Parathyroid adenoma (tissue), 2 donors: ENCODE data around the gene CLASP1.

Experiments
- H2AFZ ChIP-seq: fragments of 300-600 bp; sonication (generic); one replicate; pipeline ENCODE4 v1.7.0; 2017; ENCODE audit warnings: antibody characterized with exemption, mild to moderate bottlenecking
- H3K27ac ChIP-seq: fragments of 300-600 bp; sonication (generic); one replicate; pipeline ENCODE4 v1.7.0; 2017
- H3K27me3 ChIP-seq: fragments of 300-600 bp; sonication (generic); one replicate; pipeline ENCODE4 v1.7.0; 2017; ENCODE audit warnings: low read length; ENCODE audit not compliant: control insufficient read depth, insufficient read depth
- H3K36me3 ChIP-seq: fragments of 300-600 bp; sonication (generic); one replicate; pipeline ENCODE4 v1.7.0; 2017; ENCODE audit warnings: low read length; ENCODE audit not compliant: control insufficient read depth, insufficient read depth
- H3K4me1 ChIP-seq: fragments of 300-600 bp; sonication (generic); one replicate; pipeline ENCODE4 v1.7.0; 2017; ENCODE audit warnings: control low read depth
- H3K4me2 ChIP-seq: fragments of 300-600 bp; sonication (generic); one replicate; pipeline ENCODE4 v1.7.0; 2017; ENCODE audit warnings: low read length
- H3K4me3 ChIP-seq: fragments of 300-600 bp; sonication (generic); one replicate; pipeline ENCODE4 v1.7.0; 2017; ENCODE audit warnings: low read depth, low read length
- H3K79me2 ChIP-seq: fragments of 300-600 bp; sonication (generic); one replicate; pipeline ENCODE4 v1.7.0; 2017; ENCODE audit warnings: control low read depth
- H3K9ac ChIP-seq: fragments of 300-600 bp; sonication (generic); one replicate; pipeline ENCODE4 v1.7.0; 2017; ENCODE audit warnings: mild to moderate bottlenecking
- H3K9me3 ChIP-seq: fragments of 300-600 bp; sonication (generic); one replicate; pipeline ENCODE4 v1.7.0; 2017; ENCODE audit warnings: low read length; ENCODE audit not compliant: control insufficient read depth
- CTCF ChIP-seq: fragments of 300-600 bp; sonication (generic); IDR thresholded peaks from one replicate; pipeline ENCODE4 v1.7.0; 2017; ENCODE audit warnings: antibody characterized with exemption, mild to moderate bottlenecking
- donor health status: primary hyperparathyroidism.

Gene CLASP1

GRCh38 chr2:121329786-121330185 is 319.5 kb downstream of the CLASP1 start:
- Histone ChIP-seq H3K79me2 (no peaks in the 10 kb centered on the region), H3K9me3 (no peaks in the 10 kb centered on the region), H3K9ac (no peak overlapping the region)

DNA sequence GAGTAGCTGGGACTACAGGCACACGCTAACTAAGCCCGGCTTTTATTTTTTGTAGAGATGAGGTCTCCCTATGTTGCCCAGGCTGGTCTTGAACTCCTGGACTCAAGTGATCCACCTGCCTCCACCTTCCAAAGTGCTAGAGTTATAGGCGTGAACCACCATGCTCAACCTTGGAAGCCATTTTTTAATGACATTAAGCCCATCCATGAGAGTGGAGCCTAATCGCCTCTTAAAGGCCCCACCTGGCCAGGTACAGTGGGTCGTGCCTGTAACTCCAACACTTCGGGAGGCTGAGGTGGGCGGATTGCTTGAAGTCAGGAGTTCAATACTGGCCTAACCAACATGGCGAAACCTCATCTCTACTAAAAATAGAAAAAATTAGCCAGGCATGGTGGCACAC is 322.6 kb downstream of the CLASP1 start:
- H3K9ac ChIP-seq = no peak overlapping the region
- no peak overlapping the region for H3K27ac ChIP-seq
- no peaks in the 10 kb centered on the region for H3K9me3 ChIP-seq
- no peaks in the 10 kb centered on the region for H3K27me3 ChIP-seq
- no peaks in the 10 kb centered on the region for H3K79me2 ChIP-seq
- no peak overlapping the region for H2AFZ ChIP-seq
- H3K4me3 ChIP-seq = no peak overlapping the region
- no peaks in the 10 kb centered on the region for H3K4me1 ChIP-seq
- no peak for TF ChIP-seq CTCF
- no peak overlapping the region for H3K4me2 ChIP-seq
- H3K36me3 ChIP-seq = no peaks in the 10 kb centered on the region

More at GRCh38 chr2:121329786-121330185, 319.5 kb downstream of the CLASP1 start:
- no peak for TF ChIP-seq CTCF
- Histone ChIP-seq H3K4me1 (no peaks in the 10 kb centered on the region), H3K4me2 (no peak overlapping the region), H3K4me3 (no peak overlapping the region), H3K27ac (no peak overlapping the region), H2AFZ (no peak overlapping the region), H3K27me3 (no peaks in the 10 kb centered on the region), H3K36me3 (no peaks in the 10 kb centered on the region)

DNA sequence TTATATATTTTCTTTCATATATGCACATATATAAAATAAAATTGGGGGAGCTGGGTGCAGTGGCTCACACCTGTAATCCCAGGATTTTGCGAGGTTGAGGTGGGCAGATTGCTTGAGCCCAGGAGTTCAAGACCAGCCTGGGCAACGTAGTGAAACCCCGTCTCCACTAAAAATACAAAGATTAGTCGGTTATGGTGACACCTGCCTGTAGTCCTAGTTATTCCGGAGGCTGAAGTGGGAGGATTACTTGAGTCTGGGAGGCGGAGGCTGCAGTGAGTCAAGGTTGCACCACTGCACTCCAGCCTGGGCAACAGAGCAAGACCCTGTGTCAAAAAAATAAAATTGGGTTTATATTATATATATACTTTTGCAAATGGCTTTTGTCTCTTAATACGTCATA is 324.7 kb downstream of the CLASP1 start:
- no peaks in the 10 kb centered on the region for H3K27me3 ChIP-seq
- no peak overlapping the region for H2AFZ ChIP-seq
- TF ChIP-seq CTCF = no peak
- H3K9ac ChIP-seq = no peak overlapping the region
- no peaks in the 10 kb centered on the region for H3K36me3 ChIP-seq
- no peaks in the 10 kb centered on the region for H3K79me2 ChIP-seq
- H3K27ac ChIP-seq = no peak overlapping the region
- H3K9me3 ChIP-seq = no peaks in the 10 kb centered on the region
- H3K4me3 ChIP-seq = no peak overlapping the region
- no peak overlapping the region for H3K4me2 ChIP-seq
- no peaks in the 10 kb centered on the region for H3K4me1 ChIP-seq

GRCh38 chr2:121321476-121321875 is 327.8 kb downstream of the CLASP1 start:
- TF ChIP-seq CTCF = no peak
- no peaks in the 10 kb centered on the region for H3K36me3 ChIP-seq

DNA sequence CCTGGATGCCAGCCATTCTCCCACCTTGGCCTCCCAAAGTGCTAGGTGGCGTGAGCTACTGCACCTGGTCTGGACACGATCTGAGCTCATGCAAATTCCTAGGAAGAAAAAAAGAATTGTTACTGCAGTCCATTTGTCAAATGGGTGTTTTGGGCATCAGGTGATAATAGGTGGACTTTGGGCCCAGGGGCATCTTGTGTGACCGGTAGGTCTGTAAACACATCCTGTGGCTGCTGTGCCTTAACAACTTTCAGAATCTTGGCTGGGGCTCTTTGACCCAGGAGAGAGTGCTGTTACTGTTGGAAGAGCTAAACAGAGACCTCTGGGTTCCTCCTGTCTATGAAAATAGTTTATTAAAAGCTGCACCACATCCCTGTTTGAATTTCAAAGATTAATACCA is 329.3 kb downstream of the CLASP1 start:
- H3K27me3 ChIP-seq = no peaks in the 10 kb centered on the region
- no peaks in the 10 kb centered on the region for H3K4me1 ChIP-seq
- no peaks in the 10 kb centered on the region for H3K79me2 ChIP-seq
- no peak overlapping the region for H3K4me2 ChIP-seq
- TF ChIP-seq CTCF = no peak
- no peak overlapping the region for H3K9ac ChIP-seq
- H3K27ac ChIP-seq = no peak overlapping the region
- no peaks in the 10 kb centered on the region for H3K9me3 ChIP-seq
- no peaks in the 10 kb centered on the region for H3K36me3 ChIP-seq
- H2AFZ ChIP-seq = no peak overlapping the region
- no peak overlapping the region for H3K4me3 ChIP-seq

More at GRCh38 chr2:121321476-121321875, 327.8 kb downstream of the CLASP1 start:
- H2AFZ ChIP-seq = no peak overlapping the region
- H3K9me3 ChIP-seq = no peaks in the 10 kb centered on the region
- no peak overlapping the region for H3K4me3 ChIP-seq
- no peaks in the 10 kb centered on the region for H3K79me2 ChIP-seq
- H3K27ac ChIP-seq = no peak overlapping the region
- no peaks in the 10 kb centered on the region for H3K27me3 ChIP-seq
- no peak overlapping the region for H3K9ac ChIP-seq
- no peaks in the 10 kb centered on the region for H3K4me1 ChIP-seq
- H3K4me2 ChIP-seq = no peak overlapping the region
